Measurements from ENCODE around the gene NDUFB2. TPM values are rescaled to one million over a fixed set of nuclear protein-coding genes. Genes with fewer than 3 reads are reported as not detected.
"Not testable (repeated sequence)": the region's sequence is repeated elsewhere in the genome, so short reads cannot be mapped to it uniquely, and the experiment has no call there.

Gene NDUFB2
- polyA plus RNA-seq, 1 donor (not counting 4 experiments of a cell fraction or from before 2014, with no cell fraction given): 379 TPM

GRCh38 chr7:140669352-140669751 is 27.2 kb upstream of the NDUFB2 start:
- no peak for DNase-seq (ENCODE audit: low read depth, low spot score)
- dilution Hi-C loops (cut with MboI; ENCODE audit: extremely low pct_ligation_motif_present, low sequenced_read_pairs): no loop called here
- no peak overlapping the region for H3K9ac ChIP-seq (ENCODE audit: control insufficient read depth, extremely low read depth, insufficient read depth, low read length)

GRCh38 chr7:140669862-140670261 is 26.6 kb upstream of the NDUFB2 start:
- H3K27ac ChIP-seq (ENCODE audit: control insufficient read depth, insufficient read depth, low read length); H3K9me3 ChIP-seq (ENCODE audit: control insufficient read depth, low read depth, low read length); dilution Hi-C loops (cut with MboI; ENCODE audit: extremely low pct_ligation_motif_present, low sequenced_read_pairs); H2AFZ ChIP-seq (ENCODE audit: control insufficient read depth, low read length); H3K27me3 ChIP-seq (ENCODE audit: control insufficient read depth, extremely low read depth, insufficient read depth, low read length); DNase-seq (ENCODE audit: low read depth, low spot score); H3K36me3 ChIP-seq (ENCODE audit: control insufficient read depth in 2 of 2, extremely low read depth in 1 of 2, insufficient read depth in 2 of 2, low read length in 2 of 2); H3K9me1 ChIP-seq (ENCODE audit: control insufficient read depth, extremely low read depth, insufficient read depth, low read length); H3K9ac ChIP-seq (ENCODE audit: control insufficient read depth, extremely low read depth, insufficient read depth, low read length); FAIRE-seq; H3K4me2 ChIP-seq (ENCODE audit: control insufficient read depth, extremely low read depth, insufficient read depth, low read depth, low read length); H3K79me2 ChIP-seq (ENCODE audit: control insufficient read depth, insufficient read depth, low read length); H4K20me1 ChIP-seq (ENCODE audit: control insufficient read depth, extremely low read depth, insufficient read depth, low read length); H3K4me3 ChIP-seq (ENCODE audit: control insufficient read depth in 2 of 3, extremely low read depth in 1 of 3, insufficient read depth in 2 of 3, low read depth in 1 of 3, low read length in 3 of 3): not testable (repeated sequence)
- H3K4me1 ChIP-seq (ENCODE audit: control insufficient read depth, extremely low read depth, insufficient read depth, low read length): peaks cover 16% of the 10 kb centered on the region

More at GRCh38 chr7:140669352-140669751, 27.2 kb upstream of the NDUFB2 start:
- H4K20me1 ChIP-seq (ENCODE audit: control insufficient read depth, extremely low read depth, insufficient read depth, low read length): no peaks in the 10 kb centered on the region
- no peak overlapping the region for H3K27ac ChIP-seq (ENCODE audit: control insufficient read depth, insufficient read depth, low read length)
- no peak for FAIRE-seq
- H3K4me1 ChIP-seq (ENCODE audit: control insufficient read depth, extremely low read depth, insufficient read depth, low read length): peaks cover 11% of the 10 kb centered on the region
- no peaks in the 10 kb centered on the region for H3K9me1 ChIP-seq (ENCODE audit: control insufficient read depth, extremely low read depth, insufficient read depth, low read length)
- no peaks in the 10 kb centered on the region for H3K9me3 ChIP-seq (ENCODE audit: control insufficient read depth, low read depth, low read length)
- no peaks in the 10 kb centered on the region for H3K36me3 ChIP-seq (ENCODE audit: control insufficient read depth in 2 of 2, extremely low read depth in 1 of 2, insufficient read depth in 2 of 2, low read length in 2 of 2)
- no peaks in the 10 kb centered on the region for H3K27me3 ChIP-seq (ENCODE audit: control insufficient read depth, extremely low read depth, insufficient read depth, low read length)
- H3K4me3 ChIP-seq (ENCODE audit: control insufficient read depth in 2 of 3, extremely low read depth in 1 of 3, insufficient read depth in 2 of 3, low read depth in 1 of 3, low read length in 3 of 3): no peak overlapping the region
- H3K4me2 ChIP-seq (ENCODE audit: control insufficient read depth, extremely low read depth, insufficient read depth, low read depth, low read length): no peak overlapping the region
- H3K79me2 ChIP-seq (ENCODE audit: control insufficient read depth, insufficient read depth, low read length): no peaks in the 10 kb centered on the region
- no peak overlapping the region for H2AFZ ChIP-seq (ENCODE audit: control insufficient read depth, low read length)
- TF ChIP-seq EZH2 (IDR thresholded peaks at IDR 0.05; ENCODE audit: low read length): no peak
- TF ChIP-seq CTCF (optimal IDR thresholded peaks at IDR 0.05 in 1 of 3, IDR thresholded peaks at IDR 0.05 in 1 of 3, conservative IDR thresholded peaks at IDR 0.05 in 1 of 3; ENCODE audit: extremely low read depth in 1 of 3, insufficient read depth in 2 of 3, low read length in 3 of 3): no peak

- no peaks in the 10 kb centered on the region for H3K9me3 ChIP-seq (ENCODE audit: control insufficient read depth, low read depth, low read length)
- H3K27ac ChIP-seq (ENCODE audit: control insufficient read depth, insufficient read depth, low read length): no peak overlapping the region
- no peaks in the 10 kb centered on the region for H3K27me3 ChIP-seq (ENCODE audit: control insufficient read depth, extremely low read depth, insufficient read depth, low read length)
- no peak overlapping the region for H3K9ac ChIP-seq (ENCODE audit: control insufficient read depth, extremely low read depth, insufficient read depth, low read length)
- H3K79me2 ChIP-seq (ENCODE audit: control insufficient read depth, insufficient read depth, low read length): no peaks in the 10 kb centered on the region
- no peaks in the 10 kb centered on the region for H3K9me1 ChIP-seq (ENCODE audit: control insufficient read depth, extremely low read depth, insufficient read depth, low read length)
- H3K4me1 ChIP-seq (ENCODE audit: control insufficient read depth, extremely low read depth, insufficient read depth, low read length): peaks cover 16% of the 10 kb centered on the region
- H3K4me2 ChIP-seq (ENCODE audit: control insufficient read depth, extremely low read depth, insufficient read depth, low read depth, low read length): no peak overlapping the region
- dilution Hi-C loops (cut with MboI; ENCODE audit: extremely low pct_ligation_motif_present, low sequenced_read_pairs): no loop called here
- no peaks in the 10 kb centered on the region for H3K36me3 ChIP-seq (ENCODE audit: control insufficient read depth in 2 of 2, extremely low read depth in 1 of 2, insufficient read depth in 2 of 2, low read length in 2 of 2)
- no peaks in the 10 kb centered on the region for H4K20me1 ChIP-seq (ENCODE audit: control insufficient read depth, extremely low read depth, insufficient read depth, low read length)
- DNase-seq (ENCODE audit: low read depth, low spot score) (no peak), FAIRE-seq (no peak)
- TF ChIP-seq EZH2 (IDR thresholded peaks at IDR 0.05; ENCODE audit: low read length) (no peak), CTCF (optimal IDR thresholded peaks at IDR 0.05 in 1 of 3, IDR thresholded peaks at IDR 0.05 in 1 of 3, conservative IDR thresholded peaks at IDR 0.05 in 1 of 3; ENCODE audit: extremely low read depth in 1 of 3, insufficient read depth in 2 of 3, low read length in 3 of 3) (no peak)
- no peak overlapping the region for H2AFZ ChIP-seq (ENCODE audit: control insufficient read depth, low read length)
- no peak overlapping the region for H3K4me3 ChIP-seq (ENCODE audit: control insufficient read depth in 2 of 3, extremely low read depth in 1 of 3, insufficient read depth in 2 of 3, low read depth in 1 of 3, low read length in 3 of 3)
Measured at GRCh38 chr7:140670343-140670935, 26.1 kb upstream of the NDUFB2 start.

All from keratinocyte (primary cell).